GM21576 (cell line): ENCODE measurements around the gene AKR1E2.

Source experiments
- ATAC-seq: cut with Tn5 transposase; IDR thresholded peaks from one replicate; pipeline ENCODE4 v1.9.1; 2021; ENCODE audit warnings: mild to moderate bottlenecking, moderate library complexity; ENCODE audit not compliant: unreplicated experiment

AKR1E2 gene

DNA sequence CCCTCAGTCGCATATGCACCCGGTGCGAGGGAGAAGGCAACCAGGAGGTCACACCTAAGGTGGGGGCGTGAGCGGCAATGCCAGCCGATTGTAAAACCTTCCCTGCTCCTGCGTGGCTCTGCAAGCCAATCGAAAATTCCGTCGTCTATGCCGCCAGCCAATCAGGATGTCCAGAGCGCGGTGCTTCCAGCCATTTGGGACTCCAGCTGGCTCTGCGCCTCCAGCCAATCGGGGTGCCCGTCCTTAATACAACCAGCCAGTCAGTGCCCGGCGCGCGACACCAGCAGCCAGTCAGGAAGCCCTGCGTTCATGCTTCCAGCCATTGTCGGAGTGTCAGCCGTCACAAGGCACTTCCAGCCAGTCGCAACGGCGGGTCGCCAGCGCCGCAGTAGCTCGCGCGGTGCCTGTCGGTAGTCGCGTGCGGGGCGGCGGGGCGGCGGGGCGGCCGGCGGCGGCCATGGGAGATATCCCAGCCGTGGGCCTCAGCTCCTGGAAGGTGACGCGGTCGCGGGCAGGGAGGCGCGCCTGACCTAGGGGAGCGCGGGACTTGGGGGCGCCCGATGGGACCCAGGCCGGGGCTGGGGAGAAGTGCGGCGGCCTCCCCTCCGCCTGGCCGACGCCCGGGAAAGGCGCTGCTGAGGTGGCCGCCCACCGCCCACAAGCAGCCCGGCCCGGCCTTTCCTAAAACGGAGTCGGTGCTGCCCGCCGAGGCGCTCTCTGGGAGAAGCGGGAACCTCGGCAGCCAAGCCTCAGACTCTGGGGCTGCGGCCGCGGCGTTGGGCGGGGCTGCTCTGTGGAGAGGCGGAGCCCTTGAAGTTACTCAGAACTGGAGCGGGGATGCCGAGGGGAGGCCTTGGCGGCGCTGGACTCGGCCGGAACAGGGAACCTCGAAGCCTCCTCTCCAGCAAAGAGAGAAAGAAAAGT is at the start of gene AKR1E2:
Gene AKR1E2, plus strand, starts transcription at position 340 of the 924 bp plus-strand sequence. Its CDS starts 118 bp downstream, at position 458.
- ATAC-seq = no peak

DNA sequence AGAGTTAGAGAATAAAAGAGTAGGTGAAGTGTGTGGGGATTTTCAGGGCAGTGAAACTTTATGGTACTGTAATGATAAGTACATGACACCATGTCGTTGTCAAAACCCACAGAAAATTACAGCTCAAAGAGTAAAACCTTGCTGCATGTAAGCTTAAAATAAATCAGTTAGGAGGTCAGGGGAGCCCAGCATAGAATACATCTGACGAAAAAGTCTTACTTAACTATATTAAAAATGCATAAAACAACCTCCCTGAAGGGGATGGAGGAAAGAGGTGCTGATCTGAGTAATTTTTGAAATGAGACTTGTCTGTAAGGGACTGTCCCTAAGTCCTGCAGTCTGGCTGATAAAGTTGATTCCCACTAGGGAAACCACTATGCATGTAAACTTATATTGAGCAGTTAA is 49.8 kb upstream of the AKR1E2 start:
- no peak for ATAC-seq

DNA sequence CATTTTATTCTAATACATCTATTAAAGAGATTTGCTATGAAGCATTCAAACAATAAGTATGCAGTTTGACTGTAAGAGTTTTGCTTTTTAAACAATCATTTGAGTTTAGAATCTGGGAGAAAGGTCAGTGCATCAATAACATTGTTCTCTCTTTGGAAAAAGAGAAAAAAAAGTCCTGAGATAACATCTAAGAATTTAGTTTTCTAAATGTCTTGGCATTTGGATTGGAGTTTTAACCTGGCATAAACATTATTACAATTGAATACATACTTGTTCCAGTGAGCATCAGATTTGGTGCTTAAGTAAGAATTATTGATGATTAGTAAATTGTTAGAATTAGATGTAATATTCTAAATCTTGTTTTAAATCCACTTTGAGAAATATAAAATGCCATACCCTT is 47.2 kb upstream of the AKR1E2 start:
- no peak for ATAC-seq

DNA sequence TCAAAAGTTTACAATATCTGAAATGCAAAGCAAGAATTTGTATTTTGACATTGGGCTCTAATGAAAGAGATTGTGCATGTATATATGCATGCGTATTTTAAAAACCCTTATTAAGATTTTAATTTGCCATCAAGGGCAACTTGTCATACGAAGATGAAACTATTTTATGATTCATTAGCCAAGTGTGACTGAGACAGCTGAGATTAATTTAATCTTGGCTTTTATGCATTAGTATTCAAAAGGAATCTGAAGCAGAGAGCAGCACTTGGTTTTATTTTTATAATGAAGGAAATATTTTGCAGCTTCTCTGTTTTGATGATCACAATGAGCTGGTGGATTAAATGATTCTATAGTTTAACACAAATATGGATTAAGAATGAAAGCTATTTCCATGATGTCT is 45.9 kb upstream of the AKR1E2 start:
- no peak for ATAC-seq

DNA sequence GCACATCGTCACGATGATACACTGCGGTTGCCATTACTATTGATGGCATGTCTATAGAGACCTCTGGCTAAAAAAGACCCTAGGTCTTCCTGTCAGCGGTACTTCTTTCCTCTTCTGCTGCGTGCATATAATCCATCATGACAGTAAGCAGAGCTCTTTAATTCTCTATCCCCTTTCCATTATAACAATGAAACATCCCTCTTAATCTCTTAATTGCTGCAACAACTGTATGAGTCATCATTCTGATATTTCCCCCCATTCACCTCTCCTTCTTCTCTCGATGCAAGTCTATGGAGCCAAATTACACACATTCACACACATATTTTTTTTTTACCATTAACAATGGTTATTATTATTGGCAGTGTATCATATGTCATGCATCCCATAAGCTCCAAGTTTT is 45.2 kb upstream of the AKR1E2 start:
- no peak for ATAC-seq

DNA sequence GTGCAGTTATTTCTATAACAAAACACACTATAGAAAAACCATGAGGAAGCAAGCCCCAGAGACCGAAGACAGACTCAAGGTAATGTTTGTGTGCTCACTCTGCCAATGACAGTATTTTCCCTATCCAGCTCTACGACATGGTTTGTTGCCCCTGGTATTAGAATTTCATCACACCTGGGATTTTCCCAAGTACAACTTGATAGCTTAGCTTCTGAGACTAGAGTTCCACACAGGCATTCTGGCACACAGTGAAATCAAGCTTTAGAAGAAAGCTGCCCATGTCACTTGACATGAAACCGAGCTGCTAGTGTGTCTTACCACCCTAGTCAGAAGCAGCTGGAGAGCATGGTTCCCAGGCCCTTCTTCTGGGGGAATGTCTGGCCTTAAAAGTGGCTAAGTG is 44.1 kb upstream of the AKR1E2 start:
- no peak for ATAC-seq

DNA sequence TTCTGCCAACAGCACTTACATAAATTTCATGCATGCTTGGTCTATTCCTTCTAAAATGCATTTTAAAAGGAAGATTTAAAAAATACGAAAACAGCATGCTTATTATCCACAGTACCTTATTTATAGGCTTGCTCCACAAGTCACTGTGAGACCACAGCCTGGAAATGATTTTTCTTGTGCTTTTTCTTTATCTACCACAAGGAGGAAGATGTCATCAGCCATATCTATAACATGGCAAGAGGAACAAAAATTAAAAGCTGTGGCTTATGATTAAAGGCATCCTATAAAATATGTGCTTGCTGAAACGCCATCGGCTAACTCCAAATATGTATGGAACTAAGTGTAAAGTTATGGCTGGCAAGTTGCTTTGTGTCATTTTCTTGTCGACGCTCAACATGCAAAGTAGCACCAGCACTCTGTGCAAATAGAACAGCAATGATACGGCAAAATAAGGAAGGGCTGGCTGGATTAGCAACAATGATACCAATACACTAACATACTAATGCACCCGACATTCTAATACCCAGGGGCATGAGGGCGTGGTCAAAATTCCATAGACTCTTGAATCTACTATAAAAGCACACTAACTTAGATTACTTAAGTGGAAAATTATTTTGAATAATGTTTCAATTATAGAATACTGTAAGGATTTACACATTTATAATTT is 41.2 kb upstream of the AKR1E2 start:
- no peak for ATAC-seq

DNA sequence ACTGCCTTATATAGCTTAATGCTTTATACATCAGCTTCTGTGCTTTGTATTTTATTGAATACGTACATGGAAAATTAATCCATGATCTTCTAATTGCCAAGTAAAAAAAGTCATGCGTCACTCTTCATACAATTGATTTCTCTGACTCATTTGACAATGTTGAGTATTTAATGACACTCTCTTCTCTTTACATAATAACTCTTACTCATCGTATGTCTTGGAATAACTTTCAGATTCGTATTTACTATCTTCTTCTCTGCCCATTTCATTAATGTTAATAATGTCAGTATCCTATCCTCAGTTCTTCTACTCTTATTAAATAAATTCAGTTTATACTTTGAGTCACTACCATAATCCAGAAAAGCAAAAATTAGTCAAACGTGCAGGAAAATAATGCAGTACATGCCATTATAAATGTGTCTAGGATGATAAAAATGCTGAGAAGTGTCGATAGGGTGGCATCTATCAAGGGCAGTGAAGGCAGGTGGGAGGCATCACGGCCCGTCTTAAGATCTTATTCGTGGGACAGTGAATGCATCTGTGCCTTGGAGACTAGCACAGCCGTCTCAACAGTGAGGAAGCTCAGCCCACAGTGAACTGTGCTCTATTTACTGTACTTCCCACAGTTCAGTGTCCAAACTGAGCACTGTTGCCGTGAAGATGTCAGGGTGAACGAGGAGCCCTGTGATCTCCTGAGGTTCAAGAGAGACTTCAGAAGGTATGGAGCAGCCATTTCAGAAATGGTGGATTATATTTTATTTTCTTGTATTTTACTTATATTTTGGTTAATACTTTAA is 39.8 kb upstream of the AKR1E2 start:
- no peak for ATAC-seq

DNA sequence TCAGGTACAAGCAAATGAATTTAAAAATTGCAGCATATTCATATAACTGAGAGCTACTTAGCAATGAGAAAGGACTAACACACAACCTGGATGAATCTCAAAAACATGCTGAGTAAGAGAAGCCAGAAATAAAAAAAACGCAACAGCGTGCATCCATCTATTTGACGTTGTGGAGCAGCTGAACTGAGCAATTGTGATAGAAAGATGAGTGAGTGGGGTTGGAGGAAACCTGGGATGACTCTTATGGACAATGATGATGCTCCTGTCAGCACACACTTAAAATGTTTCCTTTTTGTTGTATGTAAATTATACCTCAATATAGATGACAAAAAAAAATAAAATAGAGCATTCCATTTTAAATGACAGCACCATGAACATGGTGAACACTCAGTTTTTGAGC is 36.0 kb upstream of the AKR1E2 start:
- ATAC-seq = no peak

DNA sequence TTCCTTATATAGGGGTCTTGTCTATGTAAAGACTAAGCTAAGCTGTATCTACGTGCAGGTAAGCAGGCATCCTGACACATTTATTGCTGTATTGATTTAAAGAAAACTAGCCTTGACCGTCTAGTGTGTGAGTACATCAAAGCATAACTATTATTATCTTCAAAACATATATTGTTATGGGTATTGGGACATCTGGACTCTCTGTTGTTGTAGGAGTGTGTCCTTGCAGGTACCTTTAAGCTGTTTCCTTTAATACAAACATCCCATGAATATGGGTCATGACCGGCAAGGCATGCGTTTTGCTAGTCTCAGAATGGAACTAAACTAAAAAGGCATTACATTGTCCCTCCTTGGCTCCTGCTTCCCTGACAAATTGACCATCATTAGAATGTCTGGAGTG is 35.1 kb upstream of the AKR1E2 start:
- no peak for ATAC-seq

DNA sequence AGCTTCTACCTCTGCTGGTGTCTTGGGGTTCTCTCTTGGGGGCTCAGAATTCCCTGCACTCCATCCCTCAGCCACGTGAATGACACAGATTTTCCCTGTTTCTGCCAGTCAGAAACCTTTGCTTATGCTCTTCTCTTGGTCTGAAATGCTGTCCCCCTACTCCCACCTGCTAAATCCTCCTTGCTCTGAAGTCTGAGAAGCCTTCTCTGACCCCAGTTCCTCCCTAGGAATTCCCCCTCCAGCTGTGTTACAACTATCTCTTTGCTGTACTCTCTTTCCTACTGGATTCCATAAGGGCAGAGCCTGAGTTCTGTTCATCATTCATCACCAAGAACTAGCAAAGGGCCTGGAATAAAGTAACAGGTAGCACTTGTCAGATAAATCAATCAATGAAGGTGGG is 33.6 kb upstream of the AKR1E2 start:
- ATAC-seq = no peak

DNA sequence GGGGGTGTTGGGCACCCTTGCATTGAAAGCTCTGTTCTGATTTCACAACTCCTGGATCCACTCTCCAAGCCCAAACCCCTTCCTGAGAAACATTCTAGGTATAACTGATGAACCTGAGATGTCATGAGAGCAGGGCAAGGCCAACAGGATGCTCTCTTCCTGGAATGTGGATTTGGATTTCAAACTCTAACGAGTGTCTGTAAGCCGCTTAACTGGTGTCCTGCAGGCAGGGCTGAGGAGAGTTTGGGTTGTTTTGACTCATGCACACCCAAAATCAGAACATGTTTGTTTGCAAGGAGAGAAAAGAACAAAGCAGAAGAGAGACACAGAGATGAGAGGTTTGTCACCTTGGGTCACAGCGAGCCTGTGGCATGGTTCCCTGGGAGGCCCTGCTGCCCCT is 24.6 kb upstream of the AKR1E2 start:
- ATAC-seq = no peak

DNA sequence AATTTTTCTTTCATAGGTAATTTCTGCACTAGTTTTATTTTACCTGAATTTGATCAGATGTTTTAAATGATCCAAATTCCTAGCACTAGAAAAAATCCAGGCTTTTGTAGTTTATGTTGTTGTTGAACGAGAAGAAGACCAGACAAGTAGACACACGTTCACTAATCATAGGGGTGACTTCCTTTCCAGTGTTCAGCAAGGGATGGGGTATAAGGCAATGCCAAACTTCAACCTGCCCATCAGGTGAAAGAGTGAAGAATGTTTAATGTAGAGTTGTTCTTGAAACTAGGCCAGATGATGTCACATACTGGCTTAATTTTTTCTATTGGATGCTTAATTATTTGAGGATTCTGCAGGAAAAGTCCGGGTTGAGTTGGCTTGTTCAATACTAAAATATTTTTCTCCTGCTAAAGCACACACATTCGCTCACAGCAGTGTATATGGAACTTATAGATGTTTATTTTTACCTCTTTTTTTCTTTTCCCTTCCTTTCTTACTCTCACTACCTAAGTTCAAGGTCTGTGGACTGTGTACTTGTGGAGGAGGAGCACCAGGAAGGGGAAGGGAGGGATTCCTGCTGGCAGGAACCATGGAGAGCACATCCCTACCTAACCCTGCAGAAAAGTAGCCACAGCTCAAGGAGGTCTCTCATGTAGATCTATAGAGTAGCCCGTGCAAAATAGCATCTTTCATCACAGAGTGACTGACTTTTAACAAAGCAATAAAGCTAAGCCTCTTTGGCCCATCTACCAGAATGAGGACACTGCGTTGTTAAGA is 23.1 kb upstream of the AKR1E2 start:
- ATAC-seq = no peak

DNA sequence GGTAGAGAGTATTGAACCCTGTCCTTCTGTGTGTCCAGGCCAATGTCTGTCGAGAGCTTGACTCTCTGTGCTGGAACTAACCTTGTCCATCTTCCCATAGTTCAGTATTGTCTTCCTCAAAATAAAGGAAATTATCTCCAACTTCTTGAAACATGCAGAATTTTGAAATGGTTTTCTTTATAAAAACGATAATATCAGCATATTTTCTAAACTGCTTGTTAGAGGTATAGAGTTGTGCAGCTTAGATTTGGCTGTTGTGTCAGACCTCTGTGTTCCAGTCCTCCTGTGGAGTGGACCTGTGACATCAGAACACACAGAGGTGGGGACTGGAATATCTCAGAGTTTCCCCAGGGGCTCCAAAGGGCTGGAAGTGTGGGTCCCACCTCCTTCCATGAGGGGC is 22.2 kb upstream of the AKR1E2 start:
- no peak for ATAC-seq

DNA sequence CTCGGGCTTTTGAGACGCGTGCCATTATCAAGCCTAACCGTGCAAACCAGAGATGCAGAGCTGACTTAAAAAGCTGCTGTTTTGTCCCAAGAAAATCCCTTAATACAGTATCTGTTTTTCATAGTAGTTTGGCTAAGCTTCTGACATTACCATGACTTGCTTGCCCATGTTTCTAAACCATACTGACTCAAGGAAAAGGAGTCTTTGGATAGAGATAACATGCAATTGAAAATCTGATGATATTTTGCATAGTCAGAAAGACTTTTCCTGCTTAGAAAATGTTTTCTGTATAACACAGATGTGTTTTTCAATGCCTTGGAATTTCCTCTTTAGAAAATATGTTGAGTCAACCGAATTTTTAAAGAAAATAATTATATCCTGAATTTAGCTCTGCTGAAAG is 21.5 kb upstream of the AKR1E2 start:
- ATAC-seq = no peak

DNA sequence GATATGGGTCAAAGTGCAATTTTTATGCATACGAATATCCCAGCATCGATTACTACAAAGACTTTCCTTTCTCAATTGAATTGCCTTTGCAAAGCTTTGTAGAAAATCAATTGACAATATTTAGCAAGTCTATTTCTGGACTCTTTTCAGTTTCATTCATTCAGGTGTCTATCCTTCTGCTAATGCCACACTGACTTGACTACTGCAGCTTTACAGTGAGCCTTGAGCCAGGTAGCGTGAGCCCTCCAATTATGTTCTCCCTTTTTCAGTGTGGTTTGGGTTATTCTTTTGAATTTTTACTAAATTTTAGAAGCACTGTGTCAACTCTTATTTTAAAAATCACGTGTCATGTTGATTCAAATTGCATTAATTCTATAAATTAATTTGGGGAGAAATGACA is 19.5 kb upstream of the AKR1E2 start:
- ATAC-seq = no peak

DNA sequence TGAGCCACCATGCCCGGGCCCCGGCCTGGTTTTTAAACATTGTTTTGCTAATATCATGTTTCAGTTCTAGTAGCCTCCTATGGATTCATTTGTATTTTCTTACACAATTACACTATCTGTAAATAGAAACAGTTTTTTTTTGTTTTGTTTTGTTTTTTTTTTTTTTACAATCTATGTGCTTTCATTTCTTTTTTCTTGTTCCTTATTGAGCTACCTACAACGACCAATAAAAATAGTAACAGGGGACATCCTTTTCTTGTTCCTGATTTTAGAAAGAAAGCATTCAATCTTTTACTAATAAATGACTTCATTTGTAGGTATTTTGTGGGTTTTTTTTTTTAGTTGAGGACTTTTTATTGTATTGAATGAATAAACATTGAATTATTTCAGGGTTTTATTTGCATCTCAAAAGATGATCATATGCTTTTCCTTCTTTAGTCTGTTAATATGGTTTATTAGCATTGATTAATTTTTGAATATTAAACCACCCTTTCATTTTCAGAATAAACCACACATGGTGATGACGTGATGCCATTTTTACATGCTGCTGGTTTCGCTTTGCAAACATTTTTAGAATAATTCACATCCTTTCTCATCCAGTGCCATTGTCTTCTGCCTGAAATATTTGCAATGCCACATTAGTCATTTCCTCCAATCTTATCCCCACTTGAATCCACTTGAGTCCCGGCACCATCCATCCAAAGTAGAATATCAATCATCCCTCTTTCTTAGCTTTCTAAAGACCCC is 18.1 kb upstream of the AKR1E2 start:
- ATAC-seq = peak; percentile 58

DNA sequence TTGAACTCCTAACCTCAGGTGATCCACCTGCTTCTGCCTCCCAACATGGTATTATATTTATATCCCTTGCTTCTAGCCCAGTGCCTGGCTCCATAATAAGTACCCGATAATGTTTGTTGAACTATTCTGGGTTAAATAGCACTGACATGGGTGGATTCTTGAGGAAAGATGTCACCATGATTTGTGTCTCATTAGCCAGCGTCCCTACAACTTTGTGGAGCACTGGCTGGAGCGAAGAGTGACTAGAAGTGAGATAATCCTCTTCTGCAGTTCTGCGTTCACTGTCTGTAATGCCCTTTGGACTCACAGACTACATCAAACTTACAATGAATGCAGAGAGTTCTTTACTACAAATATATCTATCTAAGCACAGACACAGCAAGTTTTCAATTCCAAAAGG is 16.9 kb upstream of the AKR1E2 start:
- no peak for ATAC-seq

DNA sequence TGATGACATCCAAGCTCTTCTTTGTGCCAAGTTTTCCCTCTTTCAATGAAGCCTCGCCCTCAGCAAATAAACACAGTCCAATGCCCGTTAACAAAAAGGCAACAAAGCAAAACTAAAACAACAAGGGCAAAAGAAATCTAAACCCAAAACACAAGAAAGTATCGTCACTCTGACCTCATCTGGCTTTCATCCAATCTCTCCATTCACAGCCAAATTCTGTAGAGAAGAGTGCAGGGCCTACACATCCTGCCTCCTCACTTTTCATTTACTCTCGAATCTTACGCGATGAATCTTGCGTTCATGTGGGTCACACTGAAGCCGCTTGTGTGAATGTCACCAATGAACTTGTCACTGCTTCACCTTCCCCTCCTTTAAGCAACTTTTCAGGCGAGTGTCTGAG is 15.9 kb upstream of the AKR1E2 start:
- no peak for ATAC-seq

DNA sequence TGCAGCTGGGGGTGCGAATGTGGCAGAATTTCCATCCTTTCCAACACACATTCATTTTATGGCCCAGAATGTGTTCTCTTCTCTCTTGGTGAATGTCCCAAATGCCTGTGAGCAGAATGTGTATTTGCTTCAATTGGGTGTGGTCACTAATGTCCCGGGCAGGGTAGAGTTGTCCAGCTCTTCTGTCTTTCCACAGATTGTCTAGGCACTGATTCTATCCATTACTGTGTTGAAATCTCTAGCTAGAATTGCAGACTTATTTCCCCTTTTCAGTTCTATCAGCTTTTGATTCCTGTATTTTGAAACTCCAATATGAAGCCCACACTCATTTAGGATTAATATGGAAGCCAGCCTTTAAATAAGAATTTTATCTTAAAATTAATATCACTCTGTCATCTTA is 14.0 kb upstream of the AKR1E2 start:
- no peak for ATAC-seq
